ENCODE results near the gene PDE8B.

GRCh38 chr5:77329664-77330430 lies 119.4 kb downstream of the PDE8B start:
- TF ChIP-seq CTCF (conservative IDR thresholded peaks at IDR 0.05; ENCODE audit: low read depth, low read length) (no peak), EZH2phosphoT487 (IDR thresholded peaks at IDR 0.05; ENCODE audit: borderline replicate concordance, low read length) (no peak)
